HG03342 (cell line): ENCODE results near the gene MYH14.

Experiments
- ATAC-seq: cut with Tn5 transposase; IDR thresholded peaks from one replicate; pipeline ENCODE4 v1.9.1; 2021; ENCODE audit warnings: mild to moderate bottlenecking, moderate library complexity; ENCODE audit not compliant: unreplicated experiment

Gene MYH14

DNA sequence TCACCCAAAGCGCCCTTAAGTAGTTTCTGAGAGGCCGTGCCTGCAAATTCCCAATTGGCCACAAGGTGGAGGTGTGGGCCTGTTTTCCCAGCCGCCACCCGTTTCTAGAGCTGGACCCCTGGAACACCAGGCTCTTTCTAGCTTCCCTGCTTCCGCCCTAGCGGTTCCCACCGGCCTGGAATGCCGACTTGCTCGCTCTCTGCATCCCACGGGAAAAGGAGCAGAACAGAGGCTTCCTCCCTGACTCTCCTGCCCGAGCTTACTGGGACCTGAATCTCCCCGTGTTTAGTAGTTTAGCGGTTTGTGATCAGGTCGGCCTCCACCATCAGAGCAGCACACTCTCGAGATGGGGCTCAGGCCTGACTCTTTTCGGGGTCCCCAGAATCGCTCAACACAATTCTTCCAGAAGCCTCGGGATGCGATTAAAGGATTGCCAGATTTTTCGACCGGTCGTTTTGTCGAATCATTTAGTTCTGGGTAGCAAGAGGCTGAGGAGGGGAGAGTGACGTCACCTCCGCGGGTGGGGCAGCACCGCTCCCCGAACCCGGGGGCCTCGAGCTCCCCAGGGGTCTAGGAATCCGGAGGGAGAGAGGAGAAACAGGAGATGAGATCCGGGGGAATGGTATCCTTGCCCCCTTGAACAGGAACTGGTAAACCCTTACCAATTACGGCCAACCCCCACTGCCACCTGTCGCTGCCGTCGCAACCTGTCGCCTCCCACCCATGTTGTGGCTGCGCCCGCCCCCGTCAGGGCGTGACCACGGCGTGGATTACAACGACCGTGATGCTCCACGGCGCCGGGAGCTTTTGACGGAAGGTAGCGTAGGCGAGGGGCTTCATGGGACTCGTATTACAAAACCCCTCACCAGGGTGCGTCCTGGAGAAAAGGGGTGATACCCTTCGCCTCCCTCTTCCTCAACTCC is 154.0 kb downstream of the MYH14 start:
- ATAC-seq, result peak; percentile 41

DNA sequence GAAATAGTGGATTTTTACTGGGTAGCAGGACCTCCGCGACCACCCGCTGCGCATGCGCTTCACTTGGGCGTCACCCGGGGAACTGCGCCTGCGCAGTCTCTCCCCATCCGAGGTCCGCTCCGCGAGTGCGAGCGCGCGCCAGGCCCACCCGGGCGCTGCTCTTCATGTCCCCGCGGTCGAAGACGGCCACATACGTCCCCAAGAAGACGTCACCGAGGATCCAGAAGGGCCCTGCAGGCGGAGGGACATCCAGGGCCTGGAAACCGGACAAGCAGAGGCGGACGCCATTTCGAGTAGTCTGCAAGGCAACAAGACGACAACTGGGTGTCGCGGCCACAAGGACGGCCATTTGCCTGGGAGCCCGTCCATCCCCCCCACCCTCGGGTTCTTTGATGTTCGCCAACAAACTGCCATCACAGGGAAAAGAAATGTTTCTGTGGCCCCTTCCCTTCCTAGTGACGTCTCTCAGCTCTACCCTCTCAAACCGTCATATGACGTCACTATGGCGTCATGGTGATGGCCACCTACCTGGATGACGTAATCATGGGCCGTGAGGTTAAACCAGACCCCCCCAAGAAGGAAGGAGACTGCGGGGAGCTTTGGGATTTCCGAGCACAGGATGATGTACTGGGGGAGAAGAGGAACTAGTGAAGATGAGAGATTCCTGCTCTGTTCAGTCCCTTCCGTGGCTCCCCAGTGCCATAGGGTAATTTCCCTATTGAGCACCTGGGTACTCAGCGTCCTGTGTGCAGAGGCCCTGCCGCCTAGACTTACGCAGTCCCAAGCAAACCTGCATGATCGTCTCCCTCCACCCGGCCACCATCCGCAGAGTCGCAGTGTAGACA is 155.3 kb downstream of the MYH14 start:
- ATAC-seq, result no peak

DNA sequence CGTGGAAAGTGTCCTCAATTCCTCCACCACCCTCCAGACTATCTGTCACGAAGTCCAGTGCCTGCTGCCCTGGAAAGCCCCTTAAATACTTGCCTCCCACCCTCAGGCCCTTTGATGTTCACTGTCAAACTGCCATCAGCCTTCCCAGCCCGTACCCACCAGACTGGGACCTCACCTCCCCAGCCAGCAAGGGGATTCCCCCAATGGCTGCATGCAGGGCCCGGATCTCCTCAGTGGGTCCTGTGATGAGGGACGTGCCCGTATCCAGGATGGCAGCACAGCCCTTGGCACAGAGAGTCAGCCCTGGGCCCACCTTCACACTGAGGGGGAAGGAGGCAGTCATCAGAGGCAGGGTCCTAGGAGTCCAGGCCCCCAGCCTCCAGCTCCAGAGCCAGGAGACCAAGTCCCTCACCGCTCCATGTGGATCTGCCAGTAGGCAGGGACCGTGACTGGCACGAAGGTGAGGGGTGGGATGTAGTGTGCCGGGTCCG is 156.0 kb downstream of the MYH14 start:
- ATAC-seq, result no peak
